K562 (cell line): ENCODE data around the gene PPHLN1. TPM values are rescaled to one million over a fixed set of nuclear protein-coding genes. Genes with fewer than 3 reads are reported as not detected.

Experiments
- ATAC-seq: fragments of 200-7000 bp; cut with Tn5 transposase; 3 replicates; pipeline ENCODE4 v1.9.1; 2020; ENCODE audit warnings: moderate library complexity
- BruUV-seq: library from RNA; stranded (reverse); fragments of 400-500 nt; replicated peaks from 2 replicates; lab custom pipeline; 2021; lab: Mats Ljungman, UMichigan
- CTCF ChIA-PET: fragments of 300-600 bp; formaldehyde crosslinking; extraction: SDS; loops from one replicate; lab custom pipeline; 2021; ENCODE audit warnings: low intra/inter-chr PET ratio; lab: Yijun Ruan, JAX
- POLR2A ChIA-PET: fragments of 300-600, 350-650 bp; sonication (Branson Sonifier 250); formaldehyde crosslinking; extraction: SDS; loops from one replicate; lab custom pipeline; 2021; ENCODE audit warnings: antibody characterized with exemption, inconsistent platforms; lab: Yijun Ruan, JAX
- DNase-seq, 4 experiments: peaks; one replicate each; pipeline versions ENCODE4 v3.0.0 to v3.0.0-alpha.2; 2011 to 2018; ENCODE audit warnings: low spot score in 3 of 4, mixed read lengths in 3 of 4; ENCODE audit errors: extremely low read depth in 1 of 4
- FAIRE-seq: peaks from 2 replicates; lab custom pipeline; 2011; peaks lifted over from hg19 to GRCh38; lab: Jason Lieb, UNC
- H2AFZ ChIP-seq: 2 replicates; pipeline ENCODE4 v1.6.0; 2011; ENCODE audit warnings: low read depth, low read length, control low read depth, inconsistent platforms
- H3K27ac ChIP-seq: fragments of 200-600 bp; 3 replicates; pipeline ENCODE4 v1.8.0; 2011; ENCODE audit warnings: low read depth, mild to moderate bottlenecking, control low read depth, inconsistent platforms, low read length, moderate library complexity, mixed read lengths; ENCODE audit errors: extremely low read depth
- H3K27me3 ChIP-seq, 2 experiments: fragments of 300-600 bp in 1 of 2; 2 replicates in 1 of 2; 3 replicates in 1 of 2; pipeline versions ENCODE4 v1.6.0 to v1.8.0; 2011; ENCODE audit warnings: inconsistent platforms in 2 of 2, low read length in 2 of 2, mild to moderate bottlenecking in 1 of 2, mixed read lengths in 1 of 2, moderate library complexity in 1 of 2; ENCODE audit not compliant: control insufficient read depth in 2 of 2, insufficient read depth in 2 of 2
- H3K36me3 ChIP-seq: fragments of 300-600 bp; 3 replicates; pipeline ENCODE4 v1.8.0; 2011; ENCODE audit warnings: mild to moderate bottlenecking, low read length, inconsistent platforms; ENCODE audit not compliant: control insufficient read depth, insufficient read depth
- H3K4me1 ChIP-seq, 2 experiments: fragments of 200-600 bp in 1 of 2; replicated peaks in 1 of 2; 2 replicates in 1 of 2; 3 replicates in 1 of 2; pipeline versions ENCODE4 v1.5.1 to v1.8.0; 2011; ENCODE audit warnings: inconsistent platforms in 2 of 2, low read length in 2 of 2, mild to moderate bottlenecking in 1 of 2, mixed read lengths in 1 of 2, moderate library complexity in 1 of 2; ENCODE audit not compliant: control insufficient read depth in 2 of 2, insufficient read depth in 2 of 2
- H3K4me2 ChIP-seq: 2 replicates; pipeline ENCODE4 v1.6.1; 2011; ENCODE audit warnings: low read length, control low read depth, inconsistent platforms, mixed read lengths; ENCODE audit not compliant: insufficient read depth
- H3K4me3 ChIP-seq: fragments of 200-600 bp; sonication (generic), shearing (Covaris generic); 2 replicates; pipeline ENCODE4 v1.5.1; 2016; ENCODE audit warnings: control low read depth, inconsistent platforms
- H3K79me2 ChIP-seq: fragments of 200-600 bp; 3 replicates; pipeline ENCODE4 v1.8.0; 2011; ENCODE audit warnings: low read length, inconsistent platforms; ENCODE audit not compliant: control insufficient read depth, insufficient read depth
- H3K9ac ChIP-seq, 2 experiments: 2 replicates each; pipeline versions ENCODE4 v1.6.0 to v1.6.1; 2011; ENCODE audit warnings: low read depth in 2 of 2, low read length in 2 of 2, control low read depth in 1 of 2, inconsistent platforms in 1 of 2, mild to moderate bottlenecking in 1 of 2, mixed read lengths in 1 of 2; ENCODE audit not compliant: insufficient read depth in 1 of 2
- H3K9me1 ChIP-seq: one replicate; pipeline ENCODE4 v1.6.0; 2011; ENCODE audit warnings: inconsistent platforms, mild to moderate bottlenecking, low read length, moderate library complexity; ENCODE audit not compliant: control insufficient read depth, insufficient read depth
- H3K9me3 ChIP-seq: replicated peaks from 2 replicates; pipeline ENCODE4 v1.5.1; 2011; ENCODE audit warnings: low read depth, low read length, inconsistent platforms; ENCODE audit not compliant: control insufficient read depth, insufficient read depth
- H4K20me1 ChIP-seq: replicated peaks from 2 replicates; pipeline ENCODE4 v1.6.1; 2011; ENCODE audit warnings: low read length, inconsistent platforms, mixed read lengths; ENCODE audit not compliant: control insufficient read depth, insufficient read depth
- ARID3A ChIP-seq: IDR thresholded peaks from 2 replicates; pipeline ENCODE4 v1.6.1; 2012; ENCODE audit warnings: low read depth, low read length, improper control_type of control experiment, borderline replicate concordance
- ARNT ChIP-seq, 2 experiments: fragments of 450-650 bp; IDR thresholded peaks; 2 replicates each; pipeline ENCODE4 v1.6.1; 2016; ENCODE audit warnings: mild to moderate bottlenecking in 1 of 2
- BHLHE40 ChIP-seq: IDR thresholded peaks from 2 replicates; pipeline ENCODE4 v1.6.1; 2011; ENCODE audit warnings: low read length, improper control_type of control experiment
- ERF ChIP-seq: fragments of 450-650 bp; formaldehyde crosslinking; IDR thresholded peaks from 2 replicates; pipeline ENCODE4 v1.4.0; 2020; ENCODE audit warnings: mild to moderate bottlenecking, mixed read lengths
- HEY1 ChIP-seq: fragments of 250-450 bp; sonication (Bioruptor Pico); IDR thresholded peaks from 2 replicates; pipeline ENCODE4 v1.5.0; 2020; ENCODE audit warnings: mild to moderate bottlenecking, moderate library complexity, borderline replicate concordance
- KLF16 ChIP-seq: IDR thresholded peaks from 2 replicates; pipeline ENCODE4 v1.6.1; 2016; ENCODE audit warnings: antibody characterized with exemption
- MAFK ChIP-seq: IDR thresholded peaks from 2 replicates; pipeline ENCODE4 v1.6.1; 2011; ENCODE audit warnings: low read length, improper control_type of control experiment
- MNT ChIP-seq, 2 experiments: fragments of 450-650 bp; conservative IDR thresholded peaks; 2 replicates each; pipeline ENCODE4 v1.6.1; 2017; ENCODE audit warnings: mild to moderate bottlenecking in 2 of 2, moderate library complexity in 2 of 2
- MTF1 ChIP-seq: fragments of 250-450 bp; sonication (Bioruptor Pico); IDR thresholded peaks from 2 replicates; pipeline ENCODE4 v1.9.0; 2021; ENCODE audit warnings: moderate library complexity, mild to moderate bottlenecking, inconsistent platforms, borderline replicate concordance
- PHF8 ChIP-seq: fragments of 200-600 bp; sonication (generic); IDR thresholded peaks from 2 replicates; pipeline ENCODE4 v1.6.1; 2012; ENCODE audit warnings: mixed run types, mild to moderate bottlenecking, inconsistent platforms, low read length, moderate library complexity, borderline replicate concordance
- SRSF7 ChIP-seq: fragments of 200-400 bp; formaldehyde crosslinking; optimal IDR thresholded peaks from 2 replicates; pipeline ENCODE3; 2017; ENCODE audit warnings: mild to moderate bottlenecking, low read depth, low read length
- STAG1 ChIP-seq: sonication (generic); formaldehyde crosslinking; IDR thresholded peaks from 2 replicates; pipeline ENCODE4 v1.5.0; 2020; ENCODE audit warnings: missing genetic modification reagents, borderline replicate concordance
- ZNF780A ChIP-seq: fragments of 250-450 bp; sonication (Bioruptor Pico); IDR thresholded peaks from 2 replicates; pipeline ENCODE4 v1.5.0; 2021; ENCODE audit warnings: mild to moderate bottlenecking
- WGBS: fragments of 100-300 bp; shearing (Covaris generic); methylation state at CpG from one replicate; pipeline ENCODE4 v1.1.6; 2016; ENCODE audit warnings: low coverage, mixed read lengths; ENCODE audit not compliant: insufficient coverage; ENCODE audit errors: missing lambda C conversion rate; 5-methylcytosine and 5-hydroxymethylcytosine counted together
- in situ Hi-C: fragments of 300-500 bp; cut with MboI; formaldehyde crosslinking; loops from 4 replicates; pipeline ENCODE4 v1.15.0; 2018; ENCODE audit warnings: inconsistent platforms, mixed read lengths
- intact Hi-C: fragments of 100-400 bp; cut with micrococcal nuclease; formaldehyde crosslinking; loops from 2 replicates; pipeline ENCODE4 v1.14.2; 2022
- polyA plus RNA-seq, 8 experiments: library from polyadenylated mRNA; depleted of rRNA in 4 of 8; stranded (reverse) in 5 of 8; unstranded in 3 of 8; fragments of >200 nt; fragmentation: Nextera tagmentation in 2 of 8; fragmentation: Illumina TruSeq in 1 of 8; extraction: Ambion mirVana in 2 of 8; extraction: Trizol in 1 of 8; gene quantifications; 2 replicates each; pipeline versions ENCODE4 v1.2.1 to v1.2.3, GENCODE V29; 2011 to 2014; ENCODE audit warnings: inconsistent platforms in 1 of 8, missing spikeins in 1 of 8
- total RNA-seq, 7 experiments: library from RNA; depleted of rRNA in 6 of 7; stranded (reverse); fragments of >200 nt in 6 of 7; fragmentation: Illumina TruSeq in 2 of 7; extraction: Trizol in 2 of 7; gene quantifications; 2 replicates each; pipeline versions ENCODE4 v1.2.1 to v1.2.3, GENCODE V29; 2011 to 2021; ENCODE audit warnings: low replicate concordance in 1 of 7

PPHLN1 gene
- total and polyA plus RNA-seq, 9 of the 15 experiments (the other 6 are each of a cell fraction or from before 2014, with no cell fraction given) = 66.3 to 112 (median 93.6) TPM

- H3K4me2 ChIP-seq = no peak overlapping the region
- H2AFZ ChIP-seq = no peak overlapping the region
- in situ Hi-C loops = no loop called here
- H3K4me1 ChIP-seq = peaks cover 8 to 35% of the 10 kb centered on the region in 2 experiments; a peak in 4 of 5 replicates
- no TSS peak for BruUV-seq
- no peaks in the 10 kb centered on the region for H3K79me2 ChIP-seq
- DNase-seq (no peak), ATAC-seq (no peak), FAIRE-seq (no peak)
- CTCF ChIA-PET = no interaction called here
- H3K27ac ChIP-seq = no peak overlapping the region
- no peaks in the 10 kb centered on the region for H3K27me3 ChIP-seq
- TF ChIP-seq MTF1 (no peak), ZNF780A (CRISPR knock-in tag) (no peak), HEY1 (CRISPR knock-in tag) (no peak), MAFK (no peak), KLF16 (no peak), ERF (CRISPR knock-in tag) (no peak), SRSF7 (no peak), BHLHE40 (no peak), STAG1 (CRISPR knock-in tag) (no peak), ARID3A (no peak), MNT (conservative IDR thresholded peaks at IDR 0.05) (no peak), PHF8 (no peak), ARNT (IDR thresholded peaks at IDR 0.05) (no peak)
- intact Hi-C loops = no loop called here
- POLR2A ChIA-PET = no interaction called here
- no peaks in the 10 kb centered on the region for H3K9me3 ChIP-seq
- no peak overlapping the region for H3K9ac ChIP-seq
- no peaks in the 10 kb centered on the region for H4K20me1 ChIP-seq
- H3K4me3 ChIP-seq = no peak overlapping the region
- H3K9me1 ChIP-seq = no peaks in the 10 kb centered on the region
- 99% methylated on average over 14 of the region's 16 CpGs for WGBS
- H3K36me3 ChIP-seq = peaks cover 33% of the 10 kb centered on the region; the same call in 2 of the 3 replicates
These were observed 119.9 kb downstream of the PPHLN1 start for GRCh38 chr12:42445891-42446290.
